NCI-H2196 treated with DMSO at 0.1 percent for 48 hours (cell line): ENCODE data around the gene SUFU.

Experiments used
- DNase-seq: peaks from one replicate; lab custom pipeline; 2025; ENCODE audit not compliant: unreplicated experiment; lab: John Stamatoyannopoulos, UW

The SUFU gene

DNA sequence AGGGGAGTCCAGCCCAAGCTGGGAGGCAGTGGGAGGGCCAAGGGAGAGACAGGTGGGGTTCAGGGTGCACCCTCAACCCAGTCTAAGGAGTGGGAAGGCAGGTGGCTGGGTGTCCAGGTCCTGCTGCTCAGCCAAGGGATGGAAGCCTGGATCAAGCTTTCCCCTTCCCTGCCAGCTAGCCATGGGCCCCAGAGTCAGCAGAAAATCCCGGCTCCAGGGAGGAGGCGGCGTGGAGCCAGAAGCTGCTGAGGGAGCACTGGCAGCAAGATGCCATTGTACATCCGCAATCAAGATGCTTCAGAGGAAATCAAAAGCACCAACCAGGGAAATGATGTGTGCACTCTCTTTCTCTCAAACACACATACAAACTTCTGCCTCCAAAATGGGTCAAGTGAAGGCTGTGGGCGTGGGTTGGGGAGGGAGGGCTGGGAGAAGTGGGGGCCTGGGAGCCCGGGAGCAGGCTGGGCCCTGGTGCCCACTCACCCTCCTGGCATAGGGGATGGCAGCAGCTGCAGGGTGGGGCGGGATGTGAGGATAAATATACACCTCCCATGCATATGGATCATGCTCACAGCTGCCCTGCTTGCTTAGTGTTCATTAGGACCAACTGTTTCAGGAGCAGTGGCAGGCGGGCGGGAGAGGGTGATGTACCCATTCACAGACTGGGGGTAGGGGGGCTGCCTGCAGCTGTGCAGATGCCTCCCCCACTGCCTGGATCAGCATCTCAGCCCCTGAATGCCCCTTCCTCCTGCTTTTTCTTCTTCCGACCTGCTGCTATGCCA, 164.7 kb downstream of the SUFU start:
- DNase-seq = no peak

DNA sequence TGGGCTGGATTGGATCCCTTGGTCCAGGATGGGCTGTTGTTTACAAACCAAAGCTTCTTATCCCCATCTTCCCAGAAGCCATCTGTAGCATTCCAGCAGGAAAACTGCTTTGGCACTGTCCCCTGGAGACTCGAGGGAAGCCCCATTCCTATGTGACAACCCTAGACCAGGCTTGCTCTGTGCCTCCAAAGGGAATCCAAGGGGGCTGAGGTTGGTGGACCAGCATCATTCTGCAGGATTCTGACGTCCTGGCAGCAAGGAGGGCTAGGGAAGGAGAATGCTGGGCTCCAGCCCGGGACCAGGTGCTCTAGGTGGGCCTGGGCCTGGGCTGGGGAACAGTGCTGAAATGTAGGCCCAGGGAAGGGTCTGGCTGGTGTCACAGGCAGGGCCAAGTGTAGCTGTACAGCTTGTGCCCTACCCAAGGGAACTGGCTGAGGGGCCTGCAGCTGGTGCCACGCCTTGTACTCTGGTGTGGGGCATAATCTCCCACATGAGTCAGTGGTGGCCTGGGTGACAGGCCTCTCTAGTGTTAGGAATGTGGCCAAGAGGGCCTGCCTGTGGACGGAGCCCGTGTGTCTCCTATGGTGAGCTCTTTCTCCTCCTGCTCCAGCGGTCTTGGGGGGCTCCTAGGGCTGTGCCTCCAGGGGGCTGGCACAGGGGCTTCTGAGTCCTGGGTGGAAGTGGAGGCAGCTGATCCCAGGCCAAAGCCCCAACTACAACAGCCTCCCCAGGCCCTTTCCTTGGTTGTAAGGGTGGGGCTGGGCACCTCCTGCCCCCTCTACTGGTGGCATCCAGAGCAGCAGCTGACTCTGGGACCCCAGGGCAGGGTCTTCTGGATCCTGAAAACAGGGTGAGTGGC, 165.7 kb downstream of the SUFU start:
- DNase-seq = no peak

GRCh38 chr10:102670065-102670670, 166.4 kb downstream of the SUFU start:
- no peak for DNase-seq

DNA sequence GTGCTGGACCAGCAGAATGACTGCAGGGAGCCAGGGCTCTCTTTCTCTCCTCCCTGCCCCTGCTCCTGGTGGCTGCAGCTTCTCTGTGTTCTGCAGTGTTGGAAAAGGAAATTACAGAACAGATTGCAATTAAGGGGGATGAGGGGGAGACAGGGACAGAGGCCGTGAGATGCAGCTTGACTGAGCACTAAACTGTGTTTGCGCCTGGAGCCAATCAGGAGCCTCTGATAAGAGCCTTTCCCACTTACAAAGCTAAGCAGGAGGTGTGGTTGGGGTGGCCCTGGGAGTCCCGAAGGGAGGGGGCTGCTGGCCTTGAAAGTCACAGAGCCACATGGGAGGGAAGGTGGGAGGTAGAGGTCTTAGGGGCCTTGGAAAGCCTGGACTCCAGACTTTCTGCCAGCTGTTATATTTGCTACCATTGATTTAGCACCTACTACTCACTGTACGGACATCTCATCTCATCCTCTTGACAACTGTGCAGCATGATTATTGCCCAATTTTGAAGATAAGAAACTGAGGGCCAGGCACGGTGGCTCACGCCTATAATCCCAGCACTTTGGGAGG, 167.2 kb downstream of the SUFU start:
- no peak for DNase-seq

DNA sequence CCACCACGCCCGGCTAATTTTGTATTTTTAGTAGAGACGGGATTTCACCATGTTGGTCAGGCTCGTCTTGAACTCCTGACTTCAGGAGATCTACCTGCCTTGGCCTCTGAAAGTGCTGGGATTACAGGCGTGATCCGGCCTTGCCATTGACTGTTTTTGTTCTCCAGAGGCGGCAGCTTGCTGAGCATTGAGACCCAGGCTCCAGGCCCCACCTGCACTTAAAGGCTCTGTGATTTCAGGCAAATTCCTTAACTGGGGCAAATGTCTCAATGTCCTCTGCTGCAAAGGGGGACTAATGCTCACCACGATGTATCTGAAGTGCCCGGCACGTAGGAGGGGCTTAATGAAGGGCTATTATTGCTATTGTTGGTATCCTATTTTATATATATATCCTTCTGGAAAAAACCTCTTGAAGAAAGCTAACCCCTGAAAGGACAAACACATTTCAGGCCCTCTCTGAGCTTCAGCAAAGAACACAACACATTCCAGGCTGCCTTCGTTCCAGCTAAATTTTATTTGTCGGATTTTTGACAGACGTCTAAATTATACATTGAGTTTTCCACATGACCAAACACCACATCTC, 169.6 kb downstream of the SUFU start:
- DNase-seq = no peak

GRCh38 chr10:102673819-102674511, 170.2 kb downstream of the SUFU start:
- no peak for DNase-seq

- DNase-seq = no peak
Observed at GRCh38 chr10:102674566-102674965, 170.8 kb downstream of the SUFU start.

GRCh38 chr10:102675011-102675665, 171.4 kb downstream of the SUFU start:
- no peak for DNase-seq

DNA sequence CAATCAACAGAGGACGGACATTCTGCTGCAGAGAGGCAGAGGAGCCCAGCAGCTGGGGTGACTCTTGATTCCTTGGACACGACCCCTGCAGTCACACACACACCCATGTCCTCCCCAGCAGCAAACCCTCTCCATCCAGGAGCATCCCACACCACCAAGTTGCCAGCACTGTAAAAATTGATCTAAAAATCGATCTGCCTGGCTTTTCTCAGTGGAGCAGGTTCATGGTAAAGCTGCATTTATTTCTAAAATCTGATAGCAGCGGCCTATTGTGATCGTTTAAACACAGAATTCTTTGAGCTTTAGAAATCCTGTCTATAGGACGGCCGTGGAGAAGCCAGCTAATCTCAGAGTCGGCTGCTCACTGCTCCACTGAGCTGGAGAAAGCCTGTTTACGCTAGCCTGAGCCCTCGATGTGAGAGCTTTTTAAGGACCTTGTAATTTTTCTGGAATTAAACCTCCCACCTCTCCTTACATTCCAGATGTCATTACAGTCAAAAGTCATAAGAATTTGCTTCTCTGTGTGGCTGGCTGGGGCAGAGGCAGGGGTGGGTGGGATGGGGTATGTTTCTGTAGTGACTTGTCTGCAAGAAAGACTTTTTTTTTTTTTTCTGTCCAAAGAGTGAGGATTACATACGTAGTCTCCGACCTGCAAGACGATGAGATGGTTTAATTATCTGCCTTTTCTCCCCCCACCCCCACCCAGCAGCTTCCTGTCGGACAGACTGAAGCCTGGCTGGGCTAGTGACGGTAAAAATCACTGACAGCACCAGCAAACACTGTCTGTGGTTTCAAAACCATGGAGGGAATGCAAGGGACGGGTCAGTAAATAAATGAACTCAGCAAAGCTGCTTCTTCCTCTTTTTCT, 172.1 kb downstream of the SUFU start:
- DNase-seq = no peak

- DNase-seq = no peak
Observed at GRCh38 chr10:102676534-102677315, 173.0 kb downstream of the SUFU start.

DNA sequence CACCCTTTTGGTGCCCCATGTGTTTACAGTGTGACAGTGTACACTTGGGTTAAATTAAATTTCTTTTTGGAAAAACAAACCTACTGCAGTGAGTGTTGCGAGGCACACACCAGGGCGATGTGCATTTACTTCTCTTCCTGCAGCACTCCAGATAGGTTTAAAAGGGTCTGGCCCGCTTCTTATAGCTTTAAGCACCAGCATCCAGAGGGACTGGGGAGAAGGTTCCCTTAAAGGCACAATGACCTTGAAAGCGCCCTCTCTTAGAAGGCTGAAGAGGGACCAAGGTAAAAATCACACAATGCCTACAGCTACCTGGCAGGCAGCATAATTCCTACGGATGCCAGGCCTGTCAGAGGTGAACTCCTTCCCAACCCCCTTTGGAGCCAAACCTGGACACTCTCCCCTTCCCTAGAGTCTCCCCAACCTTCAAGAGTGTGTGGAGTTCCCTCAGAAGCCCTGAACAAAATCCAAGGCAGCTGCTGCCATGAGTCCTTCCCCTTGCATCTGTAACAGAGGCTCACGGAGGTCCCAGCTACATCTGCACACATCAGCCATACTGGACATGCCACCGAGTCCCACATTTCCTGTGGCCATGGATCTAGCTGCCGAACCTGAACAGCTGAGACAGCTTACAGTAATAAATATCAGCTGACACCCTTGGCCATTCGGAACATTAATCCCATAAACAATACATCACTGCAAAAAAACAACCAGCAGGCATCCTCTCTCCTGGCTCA, 173.7 kb downstream of the SUFU start:
- no peak for DNase-seq

GRCh38 chr10:102678068-102678400, 174.3 kb downstream of the SUFU start:
- no peak for DNase-seq

- peak; percentile 44 for DNase-seq
Observed at GRCh38 chr10:102678842-102679289, 175.1 kb downstream of the SUFU start.

- no peak for DNase-seq
Observed at GRCh38 chr10:102679596-102679995, 175.8 kb downstream of the SUFU start.

DNA sequence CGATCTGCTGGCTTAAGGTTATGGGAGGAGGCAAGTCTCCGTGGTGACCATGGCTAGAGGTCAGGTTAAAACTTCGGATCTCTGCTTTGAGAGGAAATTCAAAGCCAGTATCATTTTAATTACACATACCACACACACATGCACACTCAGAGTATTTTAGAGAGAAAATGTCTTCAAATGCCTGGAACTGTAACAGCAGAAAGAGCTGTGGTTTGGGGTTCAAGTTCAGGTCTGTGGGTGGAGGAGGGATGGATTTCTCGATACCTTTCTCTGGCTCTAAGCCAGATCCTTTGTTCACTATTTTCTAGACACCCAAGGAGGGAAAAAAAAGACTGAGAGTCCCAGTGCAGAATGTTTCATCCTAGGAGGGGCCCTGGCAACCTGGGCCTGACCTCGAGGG, 177.9 kb downstream of the SUFU start:
- no peak for DNase-seq

DNA sequence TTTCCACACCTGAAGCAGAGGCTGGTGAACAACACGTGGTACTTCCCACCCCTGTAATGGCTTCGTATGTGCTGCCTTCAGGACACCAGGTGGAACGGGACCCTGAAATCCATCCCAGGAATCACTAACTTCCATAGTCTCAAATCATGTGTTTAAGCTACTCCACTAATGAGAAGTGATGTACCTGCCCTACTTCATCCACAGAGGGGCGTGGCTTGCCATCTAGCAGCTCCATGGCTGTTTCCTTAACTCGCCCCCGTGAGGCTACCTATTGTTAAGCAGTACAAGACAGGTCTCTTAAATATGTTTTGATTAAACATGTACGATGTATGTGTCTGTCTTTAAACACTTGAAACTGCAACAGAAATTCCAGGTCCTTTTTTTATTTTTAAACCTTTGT, 178.6 kb downstream of the SUFU start:
- no peak for DNase-seq

- no peak for DNase-seq
Observed at GRCh38 chr10:102682981-102683380, 179.2 kb downstream of the SUFU start.
